Measurements from ENCODE around the gene IQCN. TPM values are rescaled to one million over a fixed set of nuclear protein-coding genes. Genes with fewer than 3 reads are reported as not detected.

IQCN gene
- total RNA-seq, 1 donor from 2014 or later, result 1.6 TPM

GRCh38 chr19:18311502-18312091 lies 37.3 kb upstream of the IQCN start:
- Mint-ChIP-seq H3K36me3 (ENCODE audit: low read depth) (no peaks in the 10 kb centered on the region), H3K4me1 (ENCODE audit: low read depth) (peaks cover 11% of the 10 kb centered on the region), H3K27ac (ENCODE audit: unreplicated experiment) (no peak overlapping the region), H3K27me3 (ENCODE audit: low read depth) (no peaks in the 10 kb centered on the region), H3K9me3 (ENCODE audit: low read depth) (no peaks in the 10 kb centered on the region), H3K4me3 (ENCODE audit: unreplicated experiment) (no peak overlapping the region)
- no peak for TF ChIP-seq CTCF (IDR thresholded peaks at IDR 0.05)
- no peak for DNase-seq (ENCODE audit: low spot score)

- no peak for DNase-seq (ENCODE audit: low spot score)
- Mint-ChIP-seq H3K9me3 (ENCODE audit: low read depth) (no peaks in the 10 kb centered on the region), H3K36me3 (ENCODE audit: low read depth) (no peaks in the 10 kb centered on the region), H3K4me1 (ENCODE audit: low read depth) (peaks cover 17% of the 10 kb centered on the region), H3K27me3 (ENCODE audit: low read depth) (no peaks in the 10 kb centered on the region), H3K27ac (ENCODE audit: unreplicated experiment) (no peak overlapping the region), H3K4me3 (ENCODE audit: unreplicated experiment) (no peak overlapping the region)
- TF ChIP-seq CTCF (IDR thresholded peaks at IDR 0.05), result no peak
Observed at GRCh38 chr19:18310966-18311365, 36.7 kb upstream of the IQCN start.

GRCh38 chr19:18310118-18310909 lies 36.1 kb upstream of the IQCN start:
- Mint-ChIP-seq H3K9me3 (ENCODE audit: low read depth) (no peaks in the 10 kb centered on the region), H3K4me3 (ENCODE audit: unreplicated experiment) (no peak overlapping the region), H3K4me1 (ENCODE audit: low read depth) (peaks cover 21% of the 10 kb centered on the region), H3K27me3 (ENCODE audit: low read depth) (no peaks in the 10 kb centered on the region), H3K36me3 (ENCODE audit: low read depth) (no peaks in the 10 kb centered on the region), H3K27ac (ENCODE audit: unreplicated experiment) (no peak overlapping the region)
- TF ChIP-seq CTCF (IDR thresholded peaks at IDR 0.05), result no peak
- DNase-seq (ENCODE audit: low spot score), result no peak

- Mint-ChIP-seq H3K36me3 (ENCODE audit: low read depth) (no peaks in the 10 kb centered on the region), H3K4me1 (ENCODE audit: low read depth) (peaks cover 28% of the 10 kb centered on the region), H3K27me3 (ENCODE audit: low read depth) (no peaks in the 10 kb centered on the region), H3K9me3 (ENCODE audit: low read depth) (no peaks in the 10 kb centered on the region), H3K27ac (ENCODE audit: unreplicated experiment) (no peak overlapping the region), H3K4me3 (ENCODE audit: unreplicated experiment) (no peak overlapping the region)
- no peak for TF ChIP-seq CTCF (IDR thresholded peaks at IDR 0.05)
- DNase-seq (ENCODE audit: low spot score), result no peak
Observed at GRCh38 chr19:18309525-18310064, 35.3 kb upstream of the IQCN start.

GRCh38 chr19:18308948-18309325 lies 34.7 kb upstream of the IQCN start:
- Mint-ChIP-seq H3K4me3 (ENCODE audit: unreplicated experiment) (no peak overlapping the region), H3K27me3 (ENCODE audit: low read depth) (no peaks in the 10 kb centered on the region), H3K4me1 (ENCODE audit: low read depth) (peaks cover 35% of the 10 kb centered on the region), H3K9me3 (ENCODE audit: low read depth) (no peaks in the 10 kb centered on the region), H3K27ac (ENCODE audit: unreplicated experiment) (no peak overlapping the region), H3K36me3 (ENCODE audit: low read depth) (no peaks in the 10 kb centered on the region)
- TF ChIP-seq CTCF (IDR thresholded peaks at IDR 0.05), result no peak
- no peak for DNase-seq (ENCODE audit: low spot score)

Measured in chondrocyte (in vitro differentiated cells).